ENCODE results near the gene PIP5KL1. TPM values are rescaled to one million over a fixed set of nuclear protein-coding genes. Genes with fewer than 3 reads are reported as not detected.

PIP5KL1 gene
- total and polyA plus RNA-seq, 9 donors: 0.10 to 4.0 (median 1.9) TPM

DNA sequence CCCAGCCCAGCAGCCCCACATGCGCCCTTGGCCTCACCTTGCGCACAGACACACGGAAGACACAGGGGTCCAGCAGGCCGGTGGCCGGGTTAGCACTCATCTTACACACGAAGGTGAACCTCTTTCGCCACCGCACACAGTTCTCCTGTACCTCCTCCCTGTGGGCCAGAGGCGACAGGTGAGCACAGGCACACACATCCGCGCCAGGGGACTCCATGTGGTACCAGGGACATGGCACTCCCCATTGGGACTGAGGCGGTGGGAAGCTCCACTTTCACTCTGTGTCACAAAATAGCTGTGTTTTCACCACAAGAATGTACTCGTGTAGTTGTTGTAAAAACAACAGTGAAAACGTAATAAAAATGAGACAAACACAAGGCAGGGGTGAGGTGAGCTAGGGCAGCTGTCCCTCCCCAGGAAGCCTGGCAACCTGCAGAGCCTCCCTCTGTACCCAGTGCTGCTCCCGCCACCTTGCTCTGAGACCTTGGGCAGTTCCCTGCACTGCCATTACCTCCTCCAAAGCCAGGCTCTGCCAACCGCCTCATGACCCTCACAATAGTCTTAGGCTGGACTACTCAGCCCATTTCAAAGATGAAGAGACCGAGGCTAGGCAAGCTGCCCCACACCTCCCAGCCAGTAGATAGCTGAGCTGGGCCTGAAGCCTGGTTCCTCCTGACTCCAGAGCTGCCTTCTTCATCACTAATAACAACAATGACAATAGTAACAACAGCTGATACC lies 23.4 kb upstream of the PIP5KL1 start:
- intact Hi-C loops (cut with DNase I): no loop called here
- no peak for DNase-seq
- H3K27me3 ChIP-seq: no peaks in the 10 kb centered on the region
- H3K9me3 ChIP-seq: no peaks in the 10 kb centered on the region
- no peak overlapping the region for H3K4me3 ChIP-seq
- no peak overlapping the region for H3K27ac ChIP-seq
- H3K4me1 ChIP-seq (ENCODE audit: insufficient read depth): peaks cover 23% of the 10 kb centered on the region
- 77 to 87% (median 82%) methylated on average over 17 of the region's 17 CpGs for WGBS, 3 donors
- H3K36me3 ChIP-seq: no peaks in the 10 kb centered on the region
- TF ChIP-seq EP300 (IDR thresholded peaks at IDR 0.05) (no peak), POLR2A (IDR thresholded peaks at IDR 0.05) (no peak)
- TF ChIP-seq, protein P1, sequence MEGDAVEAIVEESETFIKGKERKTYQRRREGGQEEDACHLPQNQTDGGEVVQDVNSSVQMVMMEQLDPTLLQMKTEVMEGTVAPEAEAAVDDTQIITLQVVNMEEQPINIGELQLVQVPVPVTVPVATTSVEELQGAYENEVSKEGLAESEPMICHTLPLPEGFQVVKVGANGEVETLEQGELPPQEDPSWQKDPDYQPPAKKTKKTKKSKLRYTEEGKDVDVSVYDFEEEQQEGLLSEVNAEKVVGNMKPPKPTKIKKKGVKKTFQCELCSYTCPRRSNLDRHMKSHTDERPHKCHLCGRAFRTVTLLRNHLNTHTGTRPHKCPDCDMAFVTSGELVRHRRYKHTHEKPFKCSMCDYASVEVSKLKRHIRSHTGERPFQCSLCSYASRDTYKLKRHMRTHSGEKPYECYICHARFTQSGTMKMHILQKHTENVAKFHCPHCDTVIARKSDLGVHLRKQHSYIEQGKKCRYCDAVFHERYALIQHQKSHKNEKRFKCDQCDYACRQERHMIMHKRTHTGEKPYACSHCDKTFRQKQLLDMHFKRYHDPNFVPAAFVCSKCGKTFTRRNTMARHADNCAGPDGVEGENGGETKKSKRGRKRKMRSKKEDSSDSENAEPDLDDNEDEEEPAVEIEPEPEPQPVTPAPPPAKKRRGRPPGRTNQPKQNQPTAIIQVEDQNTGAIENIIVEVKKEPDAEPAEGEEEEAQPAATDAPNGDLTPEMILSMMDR (IDR thresholded peaks at IDR 0.05): no peak

DNA sequence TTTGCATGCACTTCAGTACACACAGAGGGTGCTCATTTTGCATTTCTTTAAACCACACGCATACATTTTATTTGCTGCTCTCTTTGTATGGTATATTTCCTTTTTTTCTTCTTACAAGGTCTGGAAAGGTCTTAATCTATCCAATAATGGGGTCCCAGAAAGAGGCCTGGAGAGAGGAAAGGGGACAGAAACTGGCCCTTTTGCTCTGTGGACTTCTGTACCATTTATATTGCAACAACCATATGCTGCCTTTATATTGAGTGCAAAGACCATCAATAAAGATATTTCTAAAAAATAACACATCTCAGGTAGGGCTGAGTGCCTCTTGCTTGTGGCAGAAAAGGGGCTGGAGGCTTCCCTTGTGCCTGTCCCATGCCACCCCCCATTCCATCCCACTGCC lies 22.6 kb upstream of the PIP5KL1 start:
- no peaks in the 10 kb centered on the region for H3K9me3 ChIP-seq
- no peaks in the 10 kb centered on the region for H3K27me3 ChIP-seq
- intact Hi-C loops (cut with DNase I): no loop called here
- 87 to 100% (median 96%) methylated on average over 1 of the region's 1 CpG for WGBS, 3 donors
- DNase-seq: no peak
- peaks cover 23% of the 10 kb centered on the region for H3K4me1 ChIP-seq (ENCODE audit: insufficient read depth)
- no peaks in the 10 kb centered on the region for H3K36me3 ChIP-seq
- no peak for TF ChIP-seq EP300 (IDR thresholded peaks at IDR 0.05)
- TF ChIP-seq, protein P1 (IDR thresholded peaks at IDR 0.05): no peak
- no peak for TF ChIP-seq POLR2A (IDR thresholded peaks at IDR 0.05)
- H3K4me3 ChIP-seq: no peak overlapping the region
- H3K27ac ChIP-seq: no peak overlapping the region

DNA sequence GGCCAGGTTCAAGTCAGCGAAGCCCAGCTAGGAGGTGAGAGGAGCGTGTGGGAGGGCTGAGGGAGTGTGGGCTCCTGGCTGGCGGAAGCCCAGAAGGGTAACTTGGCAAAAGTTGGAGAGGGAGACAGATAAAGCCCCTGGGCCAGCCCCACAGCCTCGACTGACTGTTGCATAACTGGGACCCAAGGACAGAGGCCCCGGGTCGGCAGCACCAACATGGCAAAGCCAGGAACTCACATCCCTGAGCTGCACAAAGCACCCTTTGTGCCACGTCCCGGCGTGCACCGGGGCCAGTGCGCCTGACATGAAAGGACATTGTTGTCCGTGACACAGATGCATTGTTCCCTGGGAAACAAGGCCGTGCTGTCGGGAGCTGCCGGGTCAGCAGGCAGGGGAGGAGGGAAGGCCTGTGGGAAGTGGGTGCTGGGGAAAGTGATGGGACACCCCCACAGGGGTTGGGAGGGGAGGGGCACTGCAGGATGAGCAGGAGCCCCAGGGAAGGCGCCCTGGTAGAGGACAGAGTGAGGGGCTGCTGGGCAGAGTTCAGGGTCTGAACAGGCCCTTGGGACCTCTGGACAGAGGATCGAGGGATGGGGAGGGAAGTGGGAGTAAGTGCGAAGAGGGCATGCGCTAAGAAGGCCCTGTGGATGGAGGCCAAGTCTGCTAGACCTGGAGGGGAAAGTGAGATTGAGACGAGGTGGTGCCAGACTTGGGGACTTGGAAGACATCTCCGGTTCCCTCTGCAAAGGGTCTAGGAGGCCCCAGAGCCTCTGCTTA lies 20.1 kb upstream of the PIP5KL1 start:
- Histone ChIP-seq H3K4me3 (no peak overlapping the region), H3K4me1 (ENCODE audit: insufficient read depth) (peaks cover 23% of the 10 kb centered on the region), H3K9me3 (no peaks in the 10 kb centered on the region), H3K36me3 (no peaks in the 10 kb centered on the region), H3K27ac (no peak overlapping the region), H3K27me3 (no peaks in the 10 kb centered on the region)
- TF ChIP-seq POLR2A (IDR thresholded peaks at IDR 0.05) (no peak), EP300 (IDR thresholded peaks at IDR 0.05) (no peak)
- TF ChIP-seq, protein P1 (IDR thresholded peaks at IDR 0.05): no peak
- no peak for DNase-seq
- WGBS, 3 donors: 40 to 54% (median 44%) methylated on average over 21 of the region's 21 CpGs
- intact Hi-C loops (cut with DNase I): no loop called here

DNA sequence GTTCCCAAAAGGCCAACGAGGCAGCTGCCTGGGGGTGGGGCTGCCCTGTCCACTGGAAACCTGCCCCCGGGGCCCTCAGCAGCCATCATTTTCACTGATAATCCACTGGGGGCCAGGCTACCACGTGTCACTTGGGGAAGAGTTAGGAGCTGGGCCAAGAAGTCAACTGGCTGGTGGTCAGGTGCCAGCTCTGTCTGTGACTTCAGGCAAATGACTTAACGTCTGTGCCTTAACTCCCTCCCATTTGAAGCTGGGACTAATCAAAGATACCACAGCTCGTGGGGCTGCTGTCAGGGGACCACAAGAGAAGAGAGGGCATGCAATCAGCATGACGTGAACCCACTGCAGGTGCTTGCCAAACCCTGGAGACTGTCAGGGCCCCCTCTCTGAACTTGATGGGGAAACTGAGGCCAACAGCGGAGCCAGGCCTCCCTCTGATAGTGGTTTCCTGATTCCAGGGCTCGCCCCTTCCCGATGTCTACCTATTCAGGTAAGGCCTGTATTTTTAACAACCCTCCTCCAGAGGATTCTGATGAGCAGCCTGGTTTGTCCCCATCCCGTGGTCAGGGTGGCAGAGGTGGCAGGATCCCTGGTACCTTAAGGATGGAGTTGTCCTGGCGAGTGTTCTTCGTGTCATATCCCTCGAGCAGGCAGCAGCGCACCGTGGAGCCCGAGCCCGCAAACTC lies 19.4 kb upstream of the PIP5KL1 start:
- 64 to 74% (median 72%) methylated on average over 17 of the region's 17 CpGs for WGBS, 3 donors
- no peak overlapping the region for H3K27ac ChIP-seq
- intact Hi-C loops (cut with DNase I): no loop called here
- H3K36me3 ChIP-seq: no peaks in the 10 kb centered on the region
- TF ChIP-seq, protein P1 (IDR thresholded peaks at IDR 0.05): no peak
- TF ChIP-seq EP300 (IDR thresholded peaks at IDR 0.05) (no peak), POLR2A (IDR thresholded peaks at IDR 0.05) (no peak)
- DNase-seq: no peak
- no peaks in the 10 kb centered on the region for H3K9me3 ChIP-seq
- H3K27me3 ChIP-seq: no peaks in the 10 kb centered on the region
- peaks cover 18% of the 10 kb centered on the region for H3K4me1 ChIP-seq (ENCODE audit: insufficient read depth)
- H3K4me3 ChIP-seq: no peak overlapping the region

Measured in ovary (tissue), 9 donors.